Measurements from ENCODE around the gene EPB41L2.
"Not testable (repeated sequence)": the region's sequence is repeated elsewhere in the genome, so short reads cannot be mapped to it uniquely, and the experiment has no call there.

EPB41L2 gene

GRCh38 chr6:131033631-131034030, 29.4 kb downstream of the EPB41L2 start:
- no peak for DNase-seq

GRCh38 chr6:131029626-131030297, 33.3 kb downstream of the EPB41L2 start:
- no peak for DNase-seq

GRCh38 chr6:131027326-131027725, 35.7 kb downstream of the EPB41L2 start:
- no peak for DNase-seq

DNA sequence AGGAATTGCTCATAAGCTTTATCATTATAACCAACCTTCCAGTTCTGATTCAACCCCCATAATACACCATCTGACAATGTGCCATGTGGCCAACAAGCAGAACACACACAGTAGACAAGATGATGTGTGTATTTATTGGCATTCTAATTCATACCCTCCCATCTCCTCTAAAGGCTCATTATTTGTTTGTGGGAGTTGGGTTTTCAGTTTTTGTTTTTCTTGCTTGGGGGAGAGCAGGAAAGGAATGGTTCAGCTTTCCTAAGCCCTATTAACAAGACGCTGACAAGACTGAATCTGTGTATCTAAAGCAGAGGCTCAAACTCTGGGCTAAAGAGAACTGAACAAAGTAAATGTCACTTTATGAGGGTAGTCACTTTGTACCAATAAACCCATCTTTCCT, 36.8 kb downstream of the EPB41L2 start:
- no peak for DNase-seq

DNA sequence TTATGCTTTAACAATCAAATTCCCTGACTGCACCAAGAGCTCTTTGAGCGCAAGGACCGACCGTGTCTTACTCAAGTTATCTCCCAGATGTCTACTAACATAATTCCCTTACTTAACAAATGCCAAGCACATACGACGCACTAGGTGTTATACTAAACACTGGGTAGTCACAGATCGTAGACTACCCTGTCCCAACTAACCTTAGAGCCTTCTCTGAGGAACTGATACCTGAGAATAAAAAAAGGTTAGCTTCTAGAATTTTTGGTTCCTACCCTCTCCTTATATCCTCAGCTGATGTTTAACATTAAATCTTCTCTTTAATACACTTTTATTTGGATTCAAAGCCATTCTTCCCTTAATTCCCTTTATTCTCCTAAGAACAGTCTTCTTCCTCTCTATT, 38.5 kb downstream of the EPB41L2 start:
- no peak for DNase-seq

DNA sequence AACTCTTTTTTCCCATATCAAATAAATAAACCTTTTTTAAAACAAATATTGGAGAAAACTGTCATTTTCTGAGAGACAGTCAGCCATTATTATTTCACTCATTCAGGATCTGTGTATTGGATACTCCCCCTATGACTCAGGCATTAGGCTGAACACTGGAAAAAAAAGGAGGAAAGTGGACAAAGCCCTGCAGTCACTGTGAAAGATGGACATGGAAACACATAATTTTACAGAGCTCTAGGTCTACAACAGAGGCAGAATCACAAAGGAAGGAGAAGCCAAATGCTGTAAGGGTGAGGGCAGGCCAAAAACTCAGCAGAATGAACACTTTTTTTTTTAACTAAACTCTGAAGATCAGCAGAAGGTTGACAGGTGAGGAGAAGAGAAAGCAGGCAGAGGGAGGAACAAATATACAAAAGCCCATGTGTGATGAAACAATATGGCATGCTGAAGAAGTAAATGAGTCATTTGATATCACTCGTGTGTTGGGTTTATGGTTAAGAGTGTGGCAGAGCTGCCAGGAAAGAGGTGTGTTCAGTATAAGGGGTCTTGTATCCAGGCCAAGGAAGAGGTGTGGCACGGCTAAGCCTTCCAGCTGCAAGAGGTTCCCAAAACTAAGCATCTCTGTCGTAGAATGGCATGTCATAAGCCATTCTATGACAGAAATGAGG, 39.1 kb downstream of the EPB41L2 start:
- no peak for DNase-seq

DNA sequence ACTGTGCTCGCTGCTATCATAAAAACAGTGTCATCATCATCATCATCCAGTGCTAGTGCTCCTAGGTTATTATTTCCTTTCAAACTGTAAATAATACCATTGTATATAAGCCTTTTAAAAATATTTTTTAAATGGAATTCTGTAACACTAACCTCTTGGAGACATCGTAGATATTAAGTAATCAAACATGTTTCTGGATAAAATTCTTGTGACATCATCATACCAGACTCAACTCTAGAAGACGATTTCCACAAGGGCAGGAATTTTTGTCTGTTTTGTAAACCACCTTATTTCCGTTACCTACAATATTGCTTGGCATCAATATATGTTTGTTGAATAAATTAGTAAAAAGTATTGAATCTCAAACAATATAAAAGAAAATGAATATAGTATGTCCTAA, 40.4 kb downstream of the EPB41L2 start:
- DNase-seq, result no peak

- DNase-seq, result no peak
Observed at GRCh38 chr6:131017962-131018361, 45.1 kb downstream of the EPB41L2 start.

GRCh38 chr6:131015630-131016263, 47.3 kb downstream of the EPB41L2 start:
- no peak for DNase-seq

- no peak for DNase-seq
Observed at GRCh38 chr6:131015025-131015591, 47.9 kb downstream of the EPB41L2 start.

- no peak for DNase-seq
Observed at GRCh38 chr6:131014080-131014776, 48.8 kb downstream of the EPB41L2 start.

- DNase-seq, result no peak
Observed at GRCh38 chr6:131013495-131013894, 49.5 kb downstream of the EPB41L2 start.

DNA sequence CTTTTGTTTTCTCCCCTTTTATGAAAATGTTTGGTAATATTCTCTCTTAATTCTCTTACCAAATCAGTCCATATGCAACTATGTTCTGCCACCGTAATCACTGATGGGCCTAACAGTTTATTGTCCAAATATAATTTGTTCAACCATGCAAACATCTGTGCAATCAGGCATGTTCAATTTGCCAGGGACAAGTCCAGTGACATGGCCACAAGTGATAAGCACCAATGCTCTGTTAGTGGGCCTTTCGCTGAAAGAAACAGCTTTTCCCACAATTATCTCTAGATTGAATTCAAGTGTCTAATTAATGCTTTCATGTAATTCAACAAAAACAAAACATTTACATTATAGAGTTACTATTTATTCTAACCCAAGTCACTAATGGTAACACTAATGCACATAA, 53.3 kb downstream of the EPB41L2 start:
- no peak for DNase-seq

- DNase-seq, result not testable (repeated sequence)
Observed at GRCh38 chr6:131008965-131009364, 54.1 kb downstream of the EPB41L2 start.

DNA sequence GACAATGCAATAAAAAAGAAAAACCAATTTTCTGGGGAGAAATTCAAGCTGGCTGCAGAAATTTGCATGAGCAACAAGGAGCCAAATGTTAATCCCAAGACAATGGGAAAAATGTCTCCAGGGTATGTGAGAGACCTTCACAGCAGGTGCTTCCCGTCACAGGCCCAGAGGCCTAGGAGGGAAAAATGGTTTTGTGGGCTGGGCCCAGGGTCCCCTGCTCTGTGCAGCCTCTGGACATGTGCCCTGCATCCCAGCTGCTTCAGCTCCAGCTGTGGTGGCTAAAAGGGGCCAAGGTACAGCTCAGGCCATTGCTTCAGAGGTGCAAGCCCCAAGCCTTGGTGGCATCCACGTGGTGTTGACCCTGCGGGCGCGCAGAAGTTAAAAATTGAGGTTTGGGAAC, 55.1 kb downstream of the EPB41L2 start:
- DNase-seq, result not testable (repeated sequence)

GRCh38 chr6:131007286-131007685, 55.8 kb downstream of the EPB41L2 start:
- DNase-seq, result no peak

- no peak for DNase-seq
Observed at GRCh38 chr6:131005439-131006016, 57.5 kb downstream of the EPB41L2 start.

DNA sequence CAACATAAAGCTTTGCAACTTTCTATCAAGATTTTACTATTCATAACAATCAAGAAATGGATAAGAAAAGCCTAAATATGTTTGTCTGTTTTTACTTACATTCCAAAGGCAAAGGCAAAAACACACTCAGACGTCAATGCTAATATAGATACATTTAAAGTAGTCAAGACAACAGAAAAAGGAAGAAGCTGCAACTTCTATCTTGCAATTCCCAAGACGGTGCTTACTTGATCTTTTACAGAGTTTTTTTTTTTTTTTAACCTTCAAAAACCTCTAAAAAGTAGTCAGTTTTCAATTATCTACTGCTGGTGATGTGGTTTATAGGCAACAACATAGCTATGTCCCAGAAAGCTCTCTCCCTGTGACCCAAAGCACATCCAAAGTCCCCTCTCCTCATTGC, 58.1 kb downstream of the EPB41L2 start:
- DNase-seq, result no peak

- DNase-seq, result no peak
Observed at GRCh38 chr6:131004387-131004755, 58.7 kb downstream of the EPB41L2 start.

DNA sequence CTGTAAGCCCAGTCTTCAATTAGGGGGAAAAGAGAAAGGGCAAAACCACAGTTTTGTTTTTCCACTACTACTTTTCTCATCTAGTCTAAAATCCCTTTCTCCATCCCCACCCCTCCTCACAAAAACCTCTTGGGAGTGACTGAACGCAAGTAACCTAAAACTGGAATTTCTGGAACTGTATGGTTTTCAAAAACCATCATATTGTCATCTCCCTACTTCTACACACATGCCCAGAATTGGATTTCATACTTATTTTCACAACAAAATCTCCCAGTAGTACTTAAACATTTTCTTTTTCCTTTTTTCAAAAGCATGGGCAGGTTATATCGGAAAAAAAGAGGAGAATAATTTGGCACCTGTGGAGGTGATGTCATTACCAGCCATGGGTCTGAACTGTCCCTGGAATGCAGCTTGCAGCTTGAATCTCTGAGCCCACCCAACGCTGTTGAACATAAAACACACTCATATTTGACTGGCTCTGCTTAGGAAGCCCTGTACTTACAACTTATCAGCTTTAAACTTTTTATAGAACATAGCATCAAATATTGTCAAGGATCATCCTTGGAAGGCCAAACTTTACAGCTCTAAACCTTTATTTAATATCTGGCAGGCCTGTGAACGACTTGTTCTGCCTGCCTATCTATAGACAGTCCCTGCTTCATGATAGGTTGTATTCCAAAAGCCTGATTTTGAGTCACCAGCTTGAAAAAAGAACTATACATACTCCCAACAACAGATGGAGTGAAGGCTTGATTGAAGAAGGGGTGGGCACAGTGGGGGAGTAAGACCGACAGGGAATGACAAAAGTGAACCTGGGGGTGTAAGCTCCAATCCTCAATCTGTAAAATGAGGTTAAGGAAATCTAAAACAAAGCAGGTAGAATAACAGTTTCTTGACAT, 59.3 kb downstream of the EPB41L2 start:
- DNase-seq, result no peak

GRCh38 chr6:131002661-131002980, 60.4 kb downstream of the EPB41L2 start:
- no peak for DNase-seq

Data from GF-D8 (cell line).